Measurements from ENCODE around the gene JAK1. TPM values are rescaled to one million over a fixed set of nuclear protein-coding genes. Genes with fewer than 3 reads are reported as not detected.
"Not testable (repeated sequence)": the region's sequence is repeated elsewhere in the genome, so short reads cannot be mapped to it uniquely, and the experiment has no call there.

Gene JAK1
- total RNA-seq, 1 experiment from 2014 or later, result 58.9 TPM

DNA sequence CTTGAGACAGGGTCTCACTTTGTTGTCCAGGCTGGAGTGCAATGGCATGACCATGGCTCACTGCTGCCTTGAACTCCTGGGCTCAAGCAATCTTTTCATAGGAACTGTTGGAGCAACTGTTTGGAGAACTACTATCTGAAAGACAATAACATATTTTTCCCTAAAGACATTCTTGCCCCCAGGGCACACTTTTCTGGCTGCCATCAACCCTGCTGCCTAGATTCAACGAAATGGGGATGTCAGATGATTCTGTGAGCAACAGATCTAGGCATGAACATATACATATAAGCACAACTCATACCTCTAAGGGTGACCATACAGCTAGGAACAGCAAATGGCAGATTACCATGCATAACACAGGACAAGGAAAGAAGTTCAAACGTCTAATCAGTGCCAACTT, 27.4 kb downstream of the JAK1 start:
- Histone ChIP-seq H3K36me3 (no peaks in the 10 kb centered on the region), H3K9me3 (no peaks in the 10 kb centered on the region; the same call in 1 of the 2 replicates), H3K4me3 (no peak overlapping the region), H3K27me3 (no peaks in the 10 kb centered on the region)
- DNase-seq, result no peak

- no peaks in the 10 kb centered on the region for H3K36me3 ChIP-seq
- H3K4me3 ChIP-seq, result no peak overlapping the region
- no peaks in the 10 kb centered on the region for H3K27me3 ChIP-seq
- peak; percentile 44 for DNase-seq
- no peaks in the 10 kb centered on the region; the same call in 1 of the 2 replicates for H3K9me3 ChIP-seq
These were observed 29.4 kb downstream of the JAK1 start for GRCh38 chr1:64936956-64937355.

DNA sequence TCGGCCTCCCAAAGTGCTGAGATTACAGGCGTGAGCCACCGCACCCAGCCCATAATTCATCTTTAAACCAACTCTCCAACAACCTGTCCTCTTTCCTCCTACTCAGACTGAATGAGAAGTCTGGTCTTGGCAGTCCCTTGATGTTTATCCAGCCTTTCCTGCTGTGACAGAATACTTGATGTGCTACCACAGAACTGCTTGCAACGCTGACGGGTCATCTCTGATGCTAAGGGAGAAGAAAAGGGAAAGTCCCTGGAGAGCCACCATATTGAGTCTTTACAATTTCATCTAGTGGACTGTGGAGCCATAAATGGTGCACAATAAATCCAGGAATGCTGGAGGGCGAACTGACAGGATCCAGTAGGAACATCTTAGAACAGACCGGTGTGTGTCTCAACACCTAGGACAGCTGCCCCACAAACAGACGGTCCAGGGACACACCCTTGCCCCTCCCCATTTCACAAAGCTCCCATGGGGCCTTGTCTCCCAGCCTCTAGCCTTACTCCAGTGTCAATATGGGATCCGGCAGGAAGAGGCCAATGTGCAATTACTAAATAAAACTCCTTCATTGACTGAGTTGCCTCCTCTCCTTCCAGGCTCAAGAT, 30.7 kb downstream of the JAK1 start:
- Histone ChIP-seq H3K4me3 (no peak overlapping the region), H3K9me3 (no peaks in the 10 kb centered on the region; the same call in 1 of the 2 replicates), H3K27me3 (no peaks in the 10 kb centered on the region), H3K36me3 (no peaks in the 10 kb centered on the region)
- no peak for DNase-seq

- no peaks in the 10 kb centered on the region; the same call in 1 of the 2 replicates for H3K9me3 ChIP-seq
- DNase-seq, result no peak
- H3K36me3 ChIP-seq, result no peaks in the 10 kb centered on the region
- H3K27me3 ChIP-seq, result no peaks in the 10 kb centered on the region
- no peak overlapping the region for H3K4me3 ChIP-seq
These were observed 31.5 kb downstream of the JAK1 start for GRCh38 chr1:64934878-64935275.

DNA sequence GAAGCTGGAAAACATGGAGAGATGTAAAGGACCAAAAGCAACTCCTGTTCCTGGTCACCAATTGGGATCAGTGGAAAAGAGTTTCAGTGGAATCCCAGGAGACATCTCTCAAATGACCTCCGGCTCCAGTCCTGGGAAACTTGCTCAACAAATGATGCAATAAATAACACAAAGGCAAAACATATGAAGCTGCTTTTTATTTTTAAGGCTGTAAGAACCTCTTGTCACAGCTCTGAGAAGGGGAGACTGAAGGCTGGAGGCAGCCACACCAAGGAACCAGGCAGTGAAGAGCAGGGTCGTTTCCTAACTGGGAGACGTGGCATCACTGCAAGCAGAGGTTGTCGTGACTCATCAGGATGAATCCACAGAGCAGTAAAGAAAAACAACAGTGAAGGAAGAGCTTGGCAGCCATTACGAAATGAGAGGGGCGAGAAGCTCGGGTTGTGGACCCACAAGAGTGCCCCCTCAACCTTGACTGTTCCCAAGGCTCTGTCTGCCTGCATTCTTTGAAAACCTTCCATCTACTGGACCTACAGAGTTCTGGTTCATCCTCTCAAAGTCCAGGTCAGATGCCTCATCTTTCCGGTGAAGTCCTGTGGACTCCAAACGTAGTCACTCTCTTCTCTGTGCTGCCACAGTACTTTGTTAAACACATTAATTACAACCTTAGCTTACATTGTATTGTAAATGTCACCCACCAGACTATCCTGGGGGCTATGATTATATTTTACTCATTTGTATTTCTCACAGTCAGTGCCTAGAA, 32.1 kb downstream of the JAK1 start:
- peak; percentile 61 for DNase-seq
- H3K9me3 ChIP-seq, result no peaks in the 10 kb centered on the region; the same call in 1 of the 2 replicates
- no peaks in the 10 kb centered on the region for H3K36me3 ChIP-seq
- H3K4me3 ChIP-seq, result no peak overlapping the region
- H3K27me3 ChIP-seq, result no peaks in the 10 kb centered on the region

DNA sequence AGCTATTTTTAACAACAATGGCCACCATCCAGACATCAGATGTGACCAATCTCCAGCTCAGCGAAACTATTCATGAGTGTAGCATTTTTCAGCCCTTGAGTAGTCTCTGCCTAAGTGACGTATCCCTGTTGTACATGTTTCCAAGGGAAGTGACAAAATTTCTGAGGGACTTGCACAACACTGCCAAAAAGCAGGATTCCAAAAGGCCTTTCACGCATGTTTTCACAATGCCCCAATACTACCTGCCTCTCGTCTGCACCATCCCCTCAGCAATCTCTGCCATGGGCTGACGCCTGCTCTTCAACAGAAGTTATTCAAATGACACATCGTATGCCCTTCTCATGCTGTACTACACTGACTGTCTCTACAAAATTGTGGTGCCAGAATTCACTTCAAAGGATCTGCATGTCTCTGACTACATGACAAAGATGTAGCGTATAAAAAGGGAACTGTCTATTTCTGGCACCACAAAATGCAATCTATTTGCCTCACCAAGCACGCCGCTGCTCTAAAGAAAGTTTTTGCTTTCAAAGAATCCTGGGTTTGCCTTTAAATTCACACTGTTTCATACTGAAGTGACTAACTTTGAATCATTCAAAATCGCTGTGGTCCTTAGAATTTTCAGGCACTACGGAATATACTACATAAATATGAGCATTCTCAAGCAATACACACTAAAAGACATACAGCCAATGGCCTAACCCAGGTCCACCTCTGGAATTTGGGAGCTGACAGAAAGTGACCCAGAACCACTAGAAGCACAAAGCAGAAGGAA, 32.9 kb downstream of the JAK1 start:
- H3K4me3 ChIP-seq, result peak overlapping the region; percentile 12
- DNase-seq, result peak; percentile 72
- no peaks in the 10 kb centered on the region for H3K36me3 ChIP-seq
- H3K27me3 ChIP-seq, result no peaks in the 10 kb centered on the region
- H3K9me3 ChIP-seq, result no peaks in the 10 kb centered on the region; the same call in 1 of the 2 replicates

- DNase-seq, result no peak
- Histone ChIP-seq H3K9me3 (no peaks in the 10 kb centered on the region; the same call in 1 of the 2 replicates), H3K4me3 (peak overlapping the region; percentile 12), H3K36me3 (no peaks in the 10 kb centered on the region), H3K27me3 (no peaks in the 10 kb centered on the region)
These were observed 33.4 kb downstream of the JAK1 start for GRCh38 chr1:64932962-64933295.

- H3K4me3 ChIP-seq, DNase-seq, H3K27me3 ChIP-seq, H3K36me3 ChIP-seq, H3K9me3 ChIP-seq: not testable (repeated sequence)
These were observed 35.7 kb downstream of the JAK1 start for GRCh38 chr1:64930640-64931039.

- no peak for DNase-seq
- Histone ChIP-seq H3K9me3 (no peaks in the 10 kb centered on the region), H3K27me3 (no peaks in the 10 kb centered on the region), H3K36me3 (no peaks in the 10 kb centered on the region), H3K4me3 (no peak overlapping the region)
These were observed 37.1 kb downstream of the JAK1 start for GRCh38 chr1:64929221-64929620.

DNA sequence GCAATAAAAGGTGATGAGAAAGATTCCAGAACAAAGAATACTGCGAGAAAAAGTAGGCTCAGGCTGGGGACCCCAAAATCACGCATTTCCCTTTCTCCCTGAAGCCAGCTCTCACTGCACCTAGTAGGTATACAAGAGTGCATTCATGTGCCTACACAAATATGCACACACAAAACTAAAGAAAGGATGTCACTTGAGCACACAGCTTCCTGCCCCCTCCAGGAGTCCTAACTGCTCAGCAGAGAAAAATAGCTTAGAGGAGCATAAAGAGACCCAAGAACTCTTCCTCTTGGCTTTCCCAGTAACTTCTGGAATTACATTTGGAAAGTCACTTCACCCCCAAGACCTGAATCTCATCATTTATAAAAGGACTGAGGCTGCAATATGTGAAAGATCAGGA, 38.0 kb downstream of the JAK1 start:
- H3K4me3 ChIP-seq, result no peak overlapping the region
- H3K9me3 ChIP-seq, result no peaks in the 10 kb centered on the region
- H3K27me3 ChIP-seq, result no peaks in the 10 kb centered on the region
- no peaks in the 10 kb centered on the region for H3K36me3 ChIP-seq
- DNase-seq, result no peak

DNA sequence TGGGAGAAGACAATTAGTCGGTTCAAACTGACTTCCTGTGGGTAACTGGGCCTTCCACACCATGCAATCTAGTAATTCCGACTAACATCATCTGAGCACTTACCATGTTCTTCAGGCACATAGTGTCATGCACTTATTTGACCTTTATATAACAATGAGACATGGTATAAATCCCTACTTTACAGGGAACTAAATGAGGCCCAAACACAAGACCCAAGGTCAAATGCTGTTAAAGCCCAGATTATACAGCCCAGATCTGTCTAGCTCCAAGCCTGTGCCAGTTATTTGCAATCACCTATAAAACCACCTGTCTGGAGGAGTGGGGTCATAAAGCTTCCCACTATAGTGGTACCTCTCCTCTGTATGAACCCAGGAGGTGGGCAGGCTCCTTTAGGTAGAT, 40.8 kb downstream of the JAK1 start:
- no peak for DNase-seq
- Histone ChIP-seq H3K36me3 (no peaks in the 10 kb centered on the region), H3K9me3 (no peaks in the 10 kb centered on the region), H3K4me3 (no peak overlapping the region), H3K27me3 (no peaks in the 10 kb centered on the region)

DNA sequence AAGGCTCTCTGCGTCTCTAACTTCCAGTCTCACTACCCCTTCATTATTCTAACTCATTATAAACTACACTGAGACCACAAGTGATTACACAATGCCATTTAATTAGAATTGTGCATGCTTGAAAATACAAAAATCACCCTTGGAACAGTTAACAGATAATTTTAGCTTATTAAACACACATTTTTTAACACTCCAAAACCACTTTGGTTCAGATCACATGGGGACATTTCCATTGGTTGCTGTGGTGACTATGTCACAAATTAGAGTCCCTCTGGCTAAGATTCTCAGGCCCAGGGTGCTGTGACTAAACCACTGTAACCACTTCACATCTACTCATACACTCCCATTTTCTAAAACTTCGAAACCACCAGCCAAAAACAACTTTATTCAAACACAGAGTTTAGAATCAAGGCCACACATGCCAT, 43.0 kb downstream of the JAK1 start:
- no peak overlapping the region for H3K4me3 ChIP-seq
- H3K9me3 ChIP-seq, result no peaks in the 10 kb centered on the region
- H3K27me3 ChIP-seq, result no peaks in the 10 kb centered on the region
- no peaks in the 10 kb centered on the region for H3K36me3 ChIP-seq
- DNase-seq, result peak; percentile 21

- DNase-seq, result no peak
- Histone ChIP-seq H3K27me3 (no peaks in the 10 kb centered on the region), H3K4me3 (no peak overlapping the region), H3K36me3 (no peaks in the 10 kb centered on the region), H3K9me3 (no peaks in the 10 kb centered on the region)
These were observed 44.0 kb downstream of the JAK1 start for GRCh38 chr1:64922336-64922735.

DNA sequence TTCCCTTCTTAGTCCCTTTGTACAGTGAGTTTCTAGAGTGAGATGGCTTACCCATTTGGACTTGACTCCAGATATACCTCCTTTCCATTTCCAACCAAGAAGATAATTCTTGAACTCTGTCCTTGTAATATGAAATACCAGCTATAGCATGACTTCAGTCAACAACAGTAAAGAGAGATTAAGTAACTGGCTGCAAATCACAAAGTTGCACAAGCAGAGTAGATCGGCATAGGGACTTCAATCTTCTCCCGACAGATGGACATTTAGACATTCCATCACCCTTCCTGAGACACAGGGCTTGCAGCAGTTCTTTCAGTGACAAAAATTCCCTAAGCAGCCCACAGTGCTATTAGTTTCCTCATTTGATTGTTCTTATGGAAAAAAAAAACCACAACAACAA, 44.6 kb downstream of the JAK1 start:
- DNase-seq, result no peak
- Histone ChIP-seq H3K9me3 (no peaks in the 10 kb centered on the region), H3K36me3 (no peaks in the 10 kb centered on the region), H3K4me3 (no peak overlapping the region), H3K27me3 (no peaks in the 10 kb centered on the region)

- DNase-seq, result no peak
- H3K4me3 ChIP-seq, result no peak overlapping the region
These were observed 45.3 kb downstream of the JAK1 start for GRCh38 chr1:64920941-64921589.

GRCh38 chr1:64919120-64919519, 47.2 kb downstream of the JAK1 start:
- not testable (repeated sequence) for H3K27me3 ChIP-seq, DNase-seq, H3K4me3 ChIP-seq, H3K9me3 ChIP-seq, H3K36me3 ChIP-seq

More at GRCh38 chr1:64920941-64921589, 45.3 kb downstream of the JAK1 start:
- no peaks in the 10 kb centered on the region for H3K27me3 ChIP-seq
- H3K36me3 ChIP-seq, result no peaks in the 10 kb centered on the region
- no peaks in the 10 kb centered on the region for H3K9me3 ChIP-seq

- no peak for DNase-seq
- Histone ChIP-seq H3K9me3 (no peaks in the 10 kb centered on the region), H3K36me3 (no peaks in the 10 kb centered on the region), H3K27me3 (no peaks in the 10 kb centered on the region), H3K4me3 (no peak overlapping the region)
These were observed 48.4 kb downstream of the JAK1 start for GRCh38 chr1:64917907-64918306.
